H9 (cell line): ENCODE results near the gene TNPO2. TPM values are rescaled to one million over a fixed set of nuclear protein-coding genes. Genes with fewer than 3 reads are reported as not detected.

Experiments
- DNase-seq: peaks from one replicate; pipeline ENCODE4 v3.0.0-alpha.2; 2017
- H2AFZ ChIP-seq: one replicate; pipeline ENCODE4 v1.6.1; 2013; ENCODE audit warnings: mild to moderate bottlenecking, low read length, control low read depth, moderate library complexity
- H2AK5ac ChIP-seq: 2 replicates; pipeline ENCODE4 v1.6.1; 2013; ENCODE audit warnings: low read length, control low read depth, mixed read lengths; ENCODE audit not compliant: insufficient read length
- H2BK120ac ChIP-seq: one replicate; pipeline ENCODE4 v1.6.1; 2013; ENCODE audit warnings: low read depth, mild to moderate bottlenecking, low read length, control low read depth, inconsistent platforms; ENCODE audit not compliant: poor library complexity, severe bottlenecking
- H2BK12ac ChIP-seq: 2 replicates; pipeline ENCODE4 v1.6.1; 2013; ENCODE audit warnings: low read length, control low read depth, mixed read lengths, low read depth; ENCODE audit not compliant: insufficient read length
- H2BK15ac ChIP-seq: 2 replicates; pipeline ENCODE4 v1.6.1; 2013; ENCODE audit warnings: low read depth, low read length, control low read depth
- H2BK20ac ChIP-seq: one replicate; pipeline ENCODE4 v1.6.1; 2013; ENCODE audit warnings: low read depth, mild to moderate bottlenecking, low read length, control low read depth, inconsistent platforms; ENCODE audit not compliant: poor library complexity, severe bottlenecking
- H2BK5ac ChIP-seq: 2 replicates; pipeline ENCODE4 v1.6.1; 2013; ENCODE audit warnings: low read length, control low read depth, mixed read lengths; ENCODE audit not compliant: insufficient read length
- H3K14ac ChIP-seq: 2 replicates; pipeline ENCODE4 v1.6.1; 2013; ENCODE audit warnings: low read length, control low read depth; ENCODE audit not compliant: insufficient read depth
- H3K18ac ChIP-seq: 2 replicates; pipeline ENCODE4 v1.6.1; 2013; ENCODE audit warnings: low read depth, mild to moderate bottlenecking, mixed read lengths, low read length, control low read depth; ENCODE audit not compliant: insufficient read length
- H3K23ac ChIP-seq: 2 replicates; pipeline ENCODE4 v1.6.1; 2013; ENCODE audit warnings: low read length, control low read depth, mixed read lengths, low read depth; ENCODE audit not compliant: insufficient read length
- H3K23me2 ChIP-seq: 2 replicates; pipeline ENCODE4 v1.6.1; 2013; ENCODE audit warnings: low read depth, mild to moderate bottlenecking, mixed read lengths, low read length, control low read depth; ENCODE audit not compliant: insufficient read length, poor library complexity, severe bottlenecking
- H3K27ac ChIP-seq: 2 replicates; pipeline ENCODE4 v1.5.1; 2013; ENCODE audit warnings: low read length, control low read depth, mixed read lengths, low read depth; ENCODE audit not compliant: insufficient read length
- H3K27me3 ChIP-seq: 2 replicates; pipeline ENCODE4 v1.6.1; 2013; ENCODE audit warnings: low read length, control low read depth, inconsistent platforms; ENCODE audit not compliant: insufficient read depth
- H3K4ac ChIP-seq: 2 replicates; pipeline ENCODE4 v1.6.1; 2013; ENCODE audit warnings: low read depth, mild to moderate bottlenecking, control low read depth, inconsistent platforms, low read length, moderate library complexity
- H3K4me1 ChIP-seq: 2 replicates; pipeline ENCODE4 v1.6.1; 2013; ENCODE audit warnings: low read length, control low read depth, inconsistent platforms; ENCODE audit not compliant: insufficient read depth
- H3K4me2 ChIP-seq: 2 replicates; pipeline ENCODE4 v1.6.1; 2013; ENCODE audit warnings: low read length, control low read depth, mixed read lengths; ENCODE audit not compliant: insufficient read length, insufficient read depth
- H3K56ac ChIP-seq: 2 replicates; pipeline ENCODE4 v1.6.1; 2013; ENCODE audit warnings: low read depth, mild to moderate bottlenecking, mixed read lengths, low read length, control low read depth; ENCODE audit not compliant: insufficient read length
- H3K79me1 ChIP-seq: 2 replicates; pipeline ENCODE4 v1.6.1; 2013; ENCODE audit warnings: low read depth, mild to moderate bottlenecking, moderate library complexity, low read length, control low read depth, inconsistent platforms; ENCODE audit not compliant: insufficient read depth, poor library complexity, severe bottlenecking
- H3K79me2 ChIP-seq: 2 replicates; pipeline ENCODE4 v1.6.1; 2013; ENCODE audit warnings: low read length, control low read depth, inconsistent platforms; ENCODE audit not compliant: insufficient read depth
- H3K9ac ChIP-seq: 2 replicates; pipeline ENCODE4 v1.6.1; 2013; ENCODE audit warnings: low read length, control low read depth, mixed read lengths; ENCODE audit not compliant: insufficient read length; ENCODE audit errors: extremely low read depth
- H3K9me3 ChIP-seq: one replicate; pipeline ENCODE4 v1.6.1; 2013; ENCODE audit warnings: low read depth, low read length, inconsistent platforms; ENCODE audit not compliant: control insufficient read depth
- H3T11ph ChIP-seq: one replicate; pipeline ENCODE4 v1.6.1; 2013; ENCODE audit warnings: mild to moderate bottlenecking, low read length, control low read depth, inconsistent platforms
- H4K20me1 ChIP-seq: one replicate; pipeline ENCODE4 v1.6.1; 2013; ENCODE audit not compliant: control insufficient read depth, insufficient read length, insufficient read depth
- H4K5ac ChIP-seq: 2 replicates; pipeline ENCODE4 v1.6.1; 2013; ENCODE audit warnings: low read depth, mild to moderate bottlenecking, mixed read lengths, low read length, control low read depth; ENCODE audit not compliant: insufficient read length
- H4K8ac ChIP-seq: replicated peaks from 2 replicates; pipeline ENCODE4 v1.6.1; 2013; ENCODE audit warnings: low read length, control low read depth, mixed read lengths, low read depth; ENCODE audit not compliant: insufficient read length
- H4K91ac ChIP-seq: 2 replicates; pipeline ENCODE4 v1.6.1; 2013; ENCODE audit warnings: low read depth, mild to moderate bottlenecking, moderate library complexity, mixed read lengths, low read length, control low read depth; ENCODE audit not compliant: insufficient read length
- H3K27ac Mint-ChIP-seq, 3 experiments: 2 replicates in 2 of 3; 3 replicates in 1 of 3; pipeline ENCODE4 v1.8.0; 2020 to 2021; ENCODE audit warnings: mixed read lengths in 3 of 3, mild to moderate bottlenecking in 1 of 3, moderate library complexity in 1 of 3
- H3K27me3 Mint-ChIP-seq: 2 replicates; pipeline ENCODE4 v1.8.0; 2021; ENCODE audit warnings: low read depth, mild to moderate bottlenecking, moderate library complexity, mixed read lengths
- H3K36me3 Mint-ChIP-seq, 3 experiments: 2 replicates in 2 of 3; 3 replicates in 1 of 3; pipeline ENCODE4 v1.8.0; 2020 to 2021; ENCODE audit warnings: low read depth in 3 of 3, mixed read lengths in 3 of 3; ENCODE audit not compliant: insufficient read depth in 1 of 3
- H3K4me1 Mint-ChIP-seq, 2 experiments: 2 replicates each; pipeline ENCODE4 v1.8.0; 2020; ENCODE audit warnings: mixed read lengths in 2 of 2
- H3K4me3 Mint-ChIP-seq, 2 experiments: 2 replicates in 1 of 2; 3 replicates in 1 of 2; pipeline ENCODE4 v1.8.0; 2020 to 2021; ENCODE audit warnings: mild to moderate bottlenecking in 2 of 2, mixed read lengths in 2 of 2, moderate library complexity in 1 of 2
- H3K9me3 Mint-ChIP-seq, 2 experiments: 2 replicates in 1 of 2; 3 replicates in 1 of 2; pipeline ENCODE4 v1.8.0; 2020; ENCODE audit warnings: mild to moderate bottlenecking in 2 of 2, mixed read lengths in 2 of 2, moderate library complexity in 1 of 2
- CTCF ChIP-seq: fragments of 200-600 bp; sonication (generic); conservative IDR thresholded peaks from 3 replicates; pipeline ENCODE4 v1.8.0; 2021; ENCODE audit warnings: antibody characterized with exemption, mild to moderate bottlenecking
- WGBS: extraction: QIAGEN DNeasy Blood & Tissue Kit; methylation state at CpG from one replicate; pipeline ENCODE4 v1.1.7; 2013; ENCODE audit warnings: missing lambda C conversion rate, low lambda C conversion rate, mixed read lengths; ENCODE audit not compliant: insufficient read length; ENCODE audit errors: extremely low coverage; 5-methylcytosine and 5-hydroxymethylcytosine counted together
- total RNA-seq: library from RNA; stranded (reverse); gene quantifications from 2 replicates; pipeline ENCODE4 v1.2.1, GENCODE V29; 2021

TNPO2 gene
- total RNA-seq, 1 experiment from 2014 or later = 159 TPM

- peaks cover 18 to 35% of the 10 kb centered on the region in 2 experiments for H3K4me1 Mint-ChIP-seq
Measured at GRCh38 chr19:12752056-12752781, 28.5 kb upstream of the TNPO2 start.

More at GRCh38 chr19:12752056-12752781, 28.5 kb upstream of the TNPO2 start:
- Histone ChIP-seq H4K91ac (no peak overlapping the region), H3K4ac (no peak overlapping the region), H3K9ac (no peak overlapping the region), H3K4me1 (no peaks in the 10 kb centered on the region), H3K23me2 (peaks cover 6% of the 10 kb centered on the region), H3K14ac (no peak overlapping the region), H3K18ac (no peak overlapping the region), H3K23ac (no peak overlapping the region), H4K8ac (no peak overlapping the region), H3K9me3 (no peaks in the 10 kb centered on the region), H2AK5ac (no peak overlapping the region), H3K79me1 (no peaks in the 10 kb centered on the region), H3K4me2 (peak overlapping the region; percentile 29), H3K27ac (no peak overlapping the region), H2BK5ac (no peak overlapping the region), H2BK120ac (no peak overlapping the region), H2BK20ac (no peak overlapping the region), H3T11ph (no peak overlapping the region), H2BK15ac (no peak overlapping the region), H4K5ac (no peak overlapping the region), H4K20me1 (no peaks in the 10 kb centered on the region), H3K56ac (no peak overlapping the region), H3K27me3 (no peaks in the 10 kb centered on the region), H2BK12ac (no peak overlapping the region), H2AFZ (no peak overlapping the region), H3K79me2 (no peaks in the 10 kb centered on the region)
- Mint-ChIP-seq H3K9me3 (peaks cover 3 to 5% of the 10 kb centered on the region in 2 experiments; a peak in 3 of 5 replicates), H3K36me3 (peaks cover 11 to 12% (median 11%) of the 10 kb centered on the region in 3 experiments), H3K27me3 (peaks cover 66% of the 10 kb centered on the region), H3K4me3 (peak overlapping the region; percentile 49 to 79), H3K27ac (no peak overlapping the region)
- TF ChIP-seq CTCF = no peak
- no CpG with 5 or more reads among the region's 23 CpGs for WGBS
- no peak for DNase-seq
